Middle frontal gyrus (tissue), 1 donor: Measurements from ENCODE around the gene NAT16.
"Not testable (repeated sequence)": the region's sequence is repeated elsewhere in the genome, so short reads cannot be mapped to it uniquely, and the experiment has no call there.

Experiments used
- DNase-seq: peaks from one replicate; pipeline ENCODE4 v3.0.0-alpha.2; 2015; ENCODE audit warnings: low spot score; ENCODE audit errors: extremely low spot score

Gene NAT16

DNA sequence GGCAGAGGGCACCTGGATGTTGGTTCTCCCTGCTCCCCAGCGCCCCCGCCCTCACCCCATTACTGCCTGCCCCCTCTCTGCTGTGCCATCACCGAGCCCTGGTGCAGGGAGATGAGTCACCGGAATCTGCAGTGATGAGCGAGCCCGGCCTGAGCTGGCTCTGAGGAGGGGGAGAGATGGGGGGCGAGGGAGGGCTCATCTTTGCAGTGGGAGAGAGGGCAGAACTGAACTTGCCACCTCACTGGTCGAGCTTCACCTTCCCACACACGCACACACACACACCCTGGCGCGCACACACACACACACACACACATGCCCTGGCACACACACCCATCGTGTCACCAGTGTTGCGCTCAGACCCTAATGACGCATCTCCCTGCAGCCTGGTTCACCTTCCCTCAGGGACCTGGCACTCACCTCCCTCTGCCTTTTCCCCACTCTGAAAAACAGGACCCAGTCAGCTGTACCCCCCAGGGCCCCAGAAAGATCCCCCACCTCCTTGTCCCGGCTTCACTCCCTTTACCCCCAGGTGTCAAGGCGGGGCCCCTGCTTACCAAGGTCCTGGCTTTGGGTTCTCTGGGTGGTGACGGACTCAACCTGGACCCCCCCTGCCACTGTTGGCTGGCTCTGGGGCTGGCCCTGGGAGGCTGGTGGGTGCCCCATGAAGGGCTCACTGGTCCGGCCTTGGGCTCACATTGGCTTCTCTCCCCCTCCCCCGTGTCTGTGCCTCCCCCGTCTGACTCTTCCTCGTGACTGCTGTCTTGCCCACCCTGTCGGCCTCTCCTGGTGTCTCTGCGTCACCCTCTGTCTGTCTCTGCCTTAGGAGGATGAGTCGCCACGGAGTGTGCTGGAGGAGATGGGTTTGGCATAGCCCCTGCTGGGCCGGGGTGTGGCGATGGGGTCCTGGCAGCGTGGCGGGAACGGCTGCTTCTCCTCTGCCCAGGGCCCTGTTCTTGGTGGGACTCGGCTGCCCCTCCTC, 20.1 kb downstream of the NAT16 start:
- DNase-seq = no peak

DNA sequence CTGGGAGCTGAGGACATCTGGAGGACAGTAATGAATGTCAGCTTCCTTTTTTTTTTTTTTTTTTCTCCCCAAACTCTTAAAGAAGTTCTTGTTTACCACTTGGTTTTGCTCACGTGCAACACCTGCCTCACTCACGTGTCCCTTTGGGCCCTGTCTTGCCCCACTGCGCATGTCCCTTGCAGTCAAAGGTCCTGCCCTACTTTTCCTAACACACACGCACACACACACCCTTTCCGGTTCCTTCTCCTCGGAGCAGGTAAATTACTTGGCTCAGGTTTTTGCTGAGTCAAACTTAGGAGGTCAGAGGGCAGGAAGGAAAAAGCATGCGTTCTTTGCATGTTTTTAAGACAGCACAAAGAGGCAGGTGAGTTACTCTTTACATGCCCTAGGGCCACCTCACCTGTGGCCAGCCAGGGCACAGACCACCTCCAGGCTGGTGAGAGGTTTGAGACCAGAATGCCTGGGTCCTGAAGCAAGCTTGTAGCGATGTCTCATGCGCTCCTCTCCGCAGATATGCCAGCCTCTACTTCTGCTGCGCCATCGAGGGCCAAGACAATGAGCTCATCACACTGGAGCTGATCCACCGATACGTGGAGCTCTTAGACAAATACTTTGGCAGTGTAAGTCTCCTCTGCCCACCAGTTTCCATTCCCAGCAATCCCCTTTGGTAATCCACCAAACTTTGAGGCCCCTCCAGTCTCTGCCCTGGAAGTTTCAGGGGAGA, 23.1 kb downstream of the NAT16 start:
- DNase-seq = no peak

DNA sequence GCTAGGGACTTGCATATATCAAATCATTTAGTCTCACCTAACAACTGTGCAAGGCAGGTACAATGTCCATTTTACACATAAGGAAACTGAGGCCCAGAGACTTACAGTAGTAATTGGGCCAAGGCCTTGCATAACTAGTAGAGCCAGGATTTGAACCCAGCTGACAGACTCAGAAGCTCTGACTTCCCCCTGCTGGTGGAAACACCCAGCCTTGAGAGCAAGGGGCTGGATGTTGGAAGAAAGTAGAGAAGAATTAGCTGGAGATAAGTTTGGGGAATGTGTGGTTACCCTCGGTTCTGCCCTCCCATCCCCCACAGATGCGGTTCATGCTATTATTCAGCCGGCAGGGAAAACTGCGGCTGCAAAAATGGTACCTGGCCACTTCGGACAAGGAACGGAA, 23.8 kb downstream of the NAT16 start:
- DNase-seq = no peak

DNA sequence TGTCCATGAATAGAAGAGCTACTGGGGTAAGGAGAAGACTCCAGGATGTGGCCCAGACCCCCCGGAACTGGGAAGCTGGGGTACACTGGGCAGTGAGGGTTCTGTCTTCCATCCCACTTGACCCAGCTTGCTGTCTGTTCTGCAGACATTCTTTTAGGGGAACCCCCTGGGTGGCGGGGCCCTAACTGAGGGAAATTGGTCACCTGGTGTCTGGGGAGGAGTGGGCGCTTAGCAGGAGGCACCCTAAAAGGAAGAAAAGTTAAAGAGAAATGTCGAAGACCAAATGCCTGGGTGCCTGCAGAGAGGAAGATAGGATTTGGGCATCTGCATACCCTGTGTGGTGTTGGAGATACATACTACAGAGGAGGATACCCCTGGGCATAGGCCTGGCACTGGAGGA, 24.8 kb downstream of the NAT16 start:
- DNase-seq = no peak

DNA sequence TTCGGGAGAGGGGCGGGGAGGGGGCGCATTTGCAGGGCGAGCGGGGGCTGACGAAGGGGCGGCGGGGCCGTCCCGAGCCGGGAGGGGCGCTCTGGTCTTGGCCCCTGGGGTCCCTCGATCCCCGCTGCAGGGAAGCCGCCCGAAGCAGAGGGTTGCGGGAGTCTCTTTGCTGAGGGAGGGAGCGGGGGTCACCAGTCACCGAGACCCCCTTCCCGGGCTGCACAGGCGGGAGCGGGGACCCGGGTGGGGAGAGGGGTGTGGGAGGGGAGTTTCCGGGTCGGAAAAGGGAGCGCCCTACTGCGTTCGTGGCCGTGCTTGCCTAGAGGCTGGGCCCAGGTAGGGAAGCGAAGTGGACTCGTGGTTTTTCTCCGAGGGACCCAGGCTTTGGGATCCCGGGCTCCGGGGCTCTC, 25.4 kb downstream of the NAT16 start:
- no peak for DNase-seq

DNA sequence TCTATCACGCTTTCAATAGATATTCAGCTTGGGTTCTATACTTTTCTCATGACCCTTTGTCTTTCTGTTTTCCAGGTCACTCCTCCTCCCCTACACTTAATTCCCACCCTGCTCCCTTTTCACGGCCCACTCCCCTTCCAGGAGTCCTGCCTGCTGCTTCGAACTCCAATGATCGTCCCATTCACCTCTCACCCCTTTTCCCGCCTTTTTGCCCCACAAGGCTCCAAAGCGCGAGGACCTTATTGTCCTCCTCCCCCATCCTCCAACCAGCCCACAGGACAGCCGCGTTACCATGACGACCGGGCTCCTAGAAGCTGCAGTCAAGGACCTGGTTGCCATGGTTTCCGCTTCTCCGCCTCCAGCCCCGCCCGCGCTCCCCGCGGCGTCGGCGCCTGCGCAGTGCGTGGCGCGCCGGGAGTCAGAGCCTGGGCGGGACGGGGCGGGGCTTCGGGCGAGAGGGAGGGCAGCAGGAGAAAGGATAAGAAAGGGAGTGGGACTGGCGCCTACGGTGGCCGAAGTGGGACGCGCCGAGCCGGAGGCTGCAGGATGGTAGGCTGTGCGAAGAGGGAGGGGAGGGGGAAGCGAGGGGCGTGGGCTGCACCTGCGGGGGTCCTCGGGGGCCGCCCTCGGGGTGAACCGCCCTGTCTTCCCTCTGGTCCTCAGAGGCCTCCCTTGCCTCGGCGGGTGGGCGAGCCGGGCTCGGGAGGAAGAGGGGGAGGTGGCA, 26.0 kb downstream of the NAT16 start, which contains the start of gene AP1S1:
Gene AP1S1, plus strand, starts transcription at position 508 of the 724 bp plus-strand sequence. Its CDS starts 39 bp downstream, at position 547.
- peak; percentile 85 for DNase-seq

DNA sequence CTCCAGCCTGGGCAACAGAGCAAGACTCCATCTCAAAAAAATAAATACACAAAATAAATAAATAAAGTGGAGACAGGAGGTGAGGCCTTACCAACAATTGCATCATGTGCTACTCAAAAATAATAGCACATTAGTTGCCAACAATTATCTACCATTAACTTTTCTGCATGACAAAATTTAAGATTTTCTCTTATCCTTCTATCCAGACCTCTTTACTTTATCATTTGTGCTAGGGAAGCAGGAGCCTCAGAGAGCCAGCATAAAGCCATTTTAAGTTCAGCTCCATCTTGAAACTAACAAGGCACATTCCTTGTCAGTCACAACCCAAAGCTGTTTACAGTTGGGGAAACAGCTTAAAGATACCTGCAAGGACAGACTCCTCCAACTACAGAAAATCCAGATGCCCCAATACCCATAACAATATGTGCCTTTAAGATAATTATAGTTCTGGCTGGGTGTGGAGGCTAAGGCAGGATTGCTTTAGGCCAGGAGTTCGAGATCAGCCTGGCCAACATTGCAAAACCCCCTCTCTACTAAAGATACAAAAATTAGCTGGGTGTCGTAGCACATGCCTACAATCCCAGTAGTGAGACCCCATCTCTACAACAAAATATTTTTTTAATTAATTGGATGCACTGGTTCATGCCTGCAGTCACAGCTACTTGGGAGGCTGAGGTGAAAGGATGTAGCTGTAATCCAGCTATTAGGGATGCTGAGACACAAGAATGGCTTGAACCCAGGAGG, 28.0 kb downstream of the NAT16 start:
- DNase-seq = no peak

DNA sequence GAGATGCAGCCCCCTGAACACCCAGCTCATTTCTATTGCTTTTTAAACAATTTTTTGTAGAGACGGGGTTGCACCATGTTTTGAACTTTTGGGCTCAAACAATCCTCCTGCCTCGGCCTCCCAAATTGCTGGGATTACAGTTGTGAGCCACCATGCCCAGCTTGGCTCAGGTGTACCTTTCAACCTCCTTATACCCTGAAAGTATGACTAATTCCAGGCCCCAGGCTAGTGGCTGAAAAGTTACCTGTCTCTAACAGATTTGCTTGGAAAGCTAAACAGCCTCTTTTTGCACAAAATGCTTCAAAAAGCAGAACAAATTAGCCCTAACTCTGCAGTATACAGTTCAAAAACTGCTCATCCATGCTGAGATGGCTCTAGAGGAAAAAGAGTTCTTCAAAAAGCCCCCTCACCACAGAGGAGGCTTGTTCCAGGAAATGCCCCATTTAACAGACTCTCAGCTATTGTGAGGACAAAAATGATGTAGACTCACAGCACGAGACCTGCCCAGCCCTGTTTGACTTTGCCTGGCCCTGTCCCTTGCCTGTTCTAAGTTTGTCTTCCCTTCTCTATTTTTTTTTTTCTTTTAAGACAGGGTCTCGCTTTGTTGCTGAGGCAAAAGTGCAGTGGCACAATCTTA, 39.2 kb downstream of the NAT16 start:
- DNase-seq = no peak

DNA sequence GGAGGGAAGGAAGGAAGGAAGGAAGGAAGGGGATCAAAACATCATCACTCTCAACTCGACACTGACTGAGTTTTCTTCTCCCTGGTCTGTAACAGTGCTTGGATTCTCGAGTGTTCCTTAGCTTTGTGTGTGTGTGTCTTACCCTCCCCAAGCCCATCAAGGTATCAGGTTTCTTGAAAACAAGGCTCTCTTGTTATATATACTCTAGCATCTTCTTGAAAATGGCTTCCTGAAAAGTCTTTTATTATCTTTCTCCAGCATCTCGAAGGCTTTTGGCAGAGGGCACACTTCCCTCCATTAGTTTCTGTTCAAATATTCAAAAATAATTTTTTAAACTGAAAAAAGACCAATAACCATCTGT, 39.8 kb downstream of the NAT16 start:
- DNase-seq = no peak

DNA sequence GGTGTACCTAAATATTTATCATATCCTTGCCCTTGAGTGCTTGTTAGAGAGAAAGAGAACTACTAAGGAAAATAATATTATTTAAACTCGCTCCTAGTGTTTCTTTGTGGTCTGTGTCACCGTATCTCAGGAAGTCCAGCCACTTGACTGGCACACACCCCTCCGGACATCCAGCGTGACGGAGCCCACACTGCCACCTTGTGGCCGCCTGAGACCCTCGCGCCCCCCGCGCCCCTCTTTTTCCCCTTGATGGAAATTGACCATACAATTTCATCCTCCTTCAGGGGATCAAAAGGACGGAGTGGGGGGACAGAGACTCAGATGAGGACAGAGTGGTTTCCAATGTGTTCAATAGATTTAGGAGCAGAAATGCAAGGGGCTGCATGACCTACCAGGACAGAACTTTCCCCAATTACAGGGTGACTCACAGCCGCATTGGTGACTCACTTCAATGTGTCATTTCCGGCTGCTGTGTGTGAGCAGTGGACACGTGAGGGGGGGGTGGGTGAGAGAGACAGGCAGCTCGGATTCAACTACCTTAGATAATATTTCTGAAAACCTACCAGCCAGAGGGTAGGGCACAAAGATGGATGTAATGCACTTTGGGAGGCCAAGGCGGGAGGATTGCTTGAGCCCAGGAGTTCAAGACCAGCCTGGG, 41.8 kb downstream of the NAT16 start:
- DNase-seq = no peak

DNA sequence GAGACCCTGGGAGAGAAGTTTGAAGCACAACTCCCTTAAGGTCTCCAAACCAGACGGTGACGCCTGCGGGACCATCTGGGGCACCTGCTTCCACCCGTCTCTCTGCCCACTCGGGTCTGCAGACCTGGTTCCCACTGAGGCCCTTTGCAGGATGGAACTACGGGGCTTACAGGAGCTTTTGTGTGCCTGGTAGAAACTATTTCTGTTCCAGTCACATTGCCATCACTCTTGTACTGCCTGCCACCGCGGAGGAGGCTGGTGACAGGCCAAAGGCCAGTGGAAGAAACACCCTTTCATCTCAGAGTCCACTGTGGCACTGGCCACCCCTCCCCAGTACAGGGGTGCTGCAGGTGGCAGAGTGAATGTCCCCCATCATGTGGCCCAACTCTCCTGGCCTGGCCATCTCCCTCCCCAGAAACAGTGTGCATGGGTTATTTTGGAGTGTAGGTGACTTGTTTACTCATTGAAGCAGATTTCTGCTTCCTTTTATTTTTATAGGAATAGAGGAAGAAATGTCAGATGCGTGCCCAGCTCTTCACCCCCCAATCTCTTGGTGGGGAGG, 42.4 kb downstream of the NAT16 start:
- no peak for DNase-seq

DNA sequence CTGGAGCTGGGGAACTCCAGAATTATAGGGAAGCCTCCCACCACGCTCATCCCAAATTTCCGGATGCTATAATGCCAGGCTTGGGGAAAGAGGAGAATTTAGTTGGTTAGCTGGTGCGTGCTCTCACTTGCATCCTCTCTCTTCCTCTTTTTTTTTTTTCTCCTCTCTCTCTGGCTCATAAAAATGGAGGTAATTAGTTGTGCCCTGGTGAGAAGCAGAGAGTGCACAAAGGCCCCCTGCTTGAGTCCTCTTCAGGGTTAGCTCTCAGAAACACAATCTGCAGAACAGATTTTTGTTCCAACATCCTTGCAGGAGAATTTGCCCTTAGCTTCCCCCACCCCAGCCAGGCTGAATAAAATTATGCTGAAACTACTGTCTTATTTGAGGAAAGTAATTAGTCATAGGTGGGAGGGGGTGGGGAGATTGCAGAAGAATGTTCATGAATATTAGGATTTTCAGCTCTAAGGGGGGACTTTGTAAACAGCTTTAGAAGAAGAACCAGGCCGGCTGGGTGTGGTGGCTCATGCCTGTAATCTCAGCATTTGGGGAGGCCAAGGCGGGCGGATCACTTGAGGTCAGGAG, 45.6 kb downstream of the NAT16 start:
- no peak for DNase-seq

DNA sequence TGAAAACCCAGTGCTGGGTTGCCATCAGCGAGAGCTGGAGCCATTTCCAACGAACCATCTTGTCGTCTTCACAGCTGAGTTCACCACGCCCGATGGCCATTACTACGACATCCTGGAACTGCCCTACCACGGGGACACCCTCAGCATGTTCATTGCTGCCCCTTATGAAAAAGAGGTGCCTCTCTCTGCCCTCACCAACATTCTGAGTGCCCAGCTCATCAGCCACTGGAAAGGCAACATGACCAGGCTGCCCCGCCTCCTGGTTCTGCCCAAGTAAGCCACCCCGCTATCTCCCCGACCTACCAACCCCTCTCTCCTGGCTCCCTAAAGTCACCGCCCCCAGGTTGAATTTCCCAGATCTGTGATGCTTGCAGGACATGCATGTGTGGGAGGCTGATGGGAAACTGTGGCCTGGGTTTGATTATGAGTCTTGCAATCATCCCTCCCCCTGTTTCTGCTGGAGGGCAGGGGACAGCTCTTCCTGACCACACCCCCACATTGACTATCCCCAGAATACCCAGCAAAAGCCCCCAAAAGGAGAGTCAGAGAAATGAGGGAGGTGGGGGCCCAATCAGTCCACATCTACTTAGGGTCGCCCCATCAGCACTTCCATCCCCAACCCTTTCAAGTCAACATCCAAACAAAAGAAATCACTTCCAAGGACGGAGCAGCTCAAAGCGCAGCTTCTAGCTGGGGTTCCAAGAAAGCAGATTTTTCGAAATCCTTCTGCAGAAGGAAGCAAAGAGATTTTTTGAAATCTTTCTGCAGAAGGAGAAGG, 46.3 kb downstream of the NAT16 start:
- no peak for DNase-seq

DNA sequence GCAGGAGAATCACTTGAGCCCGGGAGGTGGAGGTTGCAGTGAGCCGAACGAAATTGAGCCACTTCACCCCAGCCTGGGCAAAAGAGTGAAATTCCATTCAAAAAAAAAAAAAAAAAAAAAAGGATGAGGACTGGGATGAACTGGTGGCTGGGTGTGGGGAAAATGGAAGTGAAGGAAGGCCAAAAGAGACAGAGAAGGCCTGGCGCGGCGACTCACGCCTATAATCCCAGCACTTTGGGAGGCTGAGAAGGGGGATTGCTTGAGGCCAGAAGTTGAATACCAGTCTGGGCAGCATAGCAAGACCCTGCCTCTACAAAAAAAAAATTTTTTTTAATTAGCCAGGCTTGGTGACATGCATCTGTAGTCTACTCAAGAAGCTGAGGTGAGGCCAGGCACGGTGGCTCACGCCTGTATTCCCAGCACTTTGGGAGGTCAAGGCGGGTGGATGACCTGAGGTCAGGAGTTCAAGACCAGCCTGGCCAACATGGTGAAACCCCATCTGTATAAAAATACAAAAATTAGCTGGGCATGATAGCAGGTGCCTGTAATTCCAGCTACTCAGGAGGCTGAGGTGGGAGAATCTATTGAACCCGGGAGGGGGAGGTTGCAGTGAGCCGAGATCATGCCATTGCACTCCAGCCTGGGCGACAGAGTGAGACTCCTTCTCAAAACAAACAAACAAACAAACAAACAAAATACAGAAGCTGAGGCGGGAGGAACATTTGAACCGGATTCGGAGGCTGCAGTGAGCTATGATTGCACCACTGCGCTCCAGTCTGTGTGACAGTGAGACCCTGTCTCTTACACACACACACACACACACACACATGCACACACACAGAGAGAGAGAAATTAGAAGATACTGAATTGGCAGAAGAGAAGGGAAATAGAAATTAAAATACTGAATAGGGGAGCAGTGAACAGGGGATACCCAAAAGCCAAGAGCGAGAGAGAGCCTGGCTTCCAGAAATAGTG, 47.2 kb downstream of the NAT16 start:
- DNase-seq = not testable (repeated sequence)

DNA sequence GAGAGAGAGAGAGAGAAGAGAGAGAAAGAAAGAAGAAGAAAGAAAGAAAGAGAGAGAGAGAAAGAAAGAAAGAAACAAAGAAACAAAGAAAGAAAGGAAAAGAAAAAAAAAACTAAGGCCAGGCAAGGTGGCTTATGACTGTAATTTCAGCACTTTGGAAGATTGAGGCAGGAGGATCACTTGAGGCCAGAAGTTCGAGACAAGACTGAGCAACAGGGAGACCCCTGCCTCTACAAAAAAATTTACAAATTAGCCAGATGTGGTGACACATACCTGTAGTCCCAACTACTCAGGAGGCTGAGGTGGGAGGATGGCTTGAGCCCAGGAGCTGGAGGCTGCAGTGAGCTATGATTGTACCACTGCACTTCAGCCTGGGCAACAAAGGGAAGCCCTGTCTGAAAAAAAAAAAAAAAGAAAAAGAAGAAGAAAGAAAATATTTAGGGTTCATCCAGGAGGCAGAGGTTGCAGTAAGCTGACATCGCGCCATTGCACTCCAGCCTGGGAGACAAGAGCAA, 50.4 kb downstream of the NAT16 start:
- DNase-seq = no peak

DNA sequence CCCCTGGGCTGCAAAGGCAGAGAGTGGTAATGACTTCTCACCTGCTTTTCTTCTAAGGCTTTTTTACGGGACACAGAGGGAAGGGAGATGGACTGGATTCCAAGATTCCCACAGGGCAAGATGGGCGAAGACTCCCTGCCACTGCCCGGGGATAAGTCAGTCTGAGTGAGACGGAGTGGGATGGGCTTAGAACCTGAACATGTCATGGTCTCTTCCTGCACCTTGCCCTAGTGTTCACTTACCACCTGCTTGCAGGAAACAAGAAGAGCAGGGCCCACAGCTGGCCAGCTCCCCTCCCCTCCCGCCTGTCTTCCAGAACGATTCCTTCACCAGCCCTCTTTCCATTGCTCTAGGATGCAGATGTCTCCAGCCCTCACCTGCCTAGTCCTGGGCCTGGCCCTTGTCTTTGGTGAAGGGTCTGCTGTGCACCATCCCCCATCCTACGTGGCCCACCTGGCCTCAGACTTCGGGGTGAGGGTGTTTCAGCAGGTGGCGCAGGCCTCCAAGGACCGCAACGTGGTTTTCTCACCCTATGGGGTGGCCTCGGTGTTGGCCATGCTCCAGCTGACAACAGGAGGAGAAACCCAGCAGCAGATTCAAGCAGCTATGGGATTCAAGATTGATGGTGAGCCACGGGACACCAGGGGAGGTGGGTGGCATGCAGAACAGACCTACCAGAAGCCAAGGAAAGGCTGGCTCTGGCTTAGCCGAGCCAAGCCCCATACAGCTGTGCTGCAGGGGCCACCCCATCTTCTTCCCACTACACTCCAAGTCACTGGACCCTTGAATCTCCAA, 51.9 kb downstream of the NAT16 start:
- no peak for DNase-seq
